Glutamatergic neuron (in vitro differentiated cells): ENCODE measurements around the gene FAM110D. TPM values are rescaled to one million over a fixed set of nuclear protein-coding genes. Genes with fewer than 3 reads are reported as not detected.

Source experiments
- DNase-seq: peaks from one replicate; pipeline ENCODE4 v3.0.0; 2022
- H3K27ac Mint-ChIP-seq: one replicate; pipeline ENCODE4 v1.8.0; 2020; ENCODE audit warnings: mild to moderate bottlenecking, mixed read lengths, inconsistent platforms; ENCODE audit not compliant: unreplicated experiment
- H3K27me3 Mint-ChIP-seq: one replicate; pipeline ENCODE4 v1.8.0; 2020; ENCODE audit warnings: mild to moderate bottlenecking, moderate library complexity, mixed read lengths, inconsistent platforms; ENCODE audit not compliant: unreplicated experiment
- H3K36me3 Mint-ChIP-seq: one replicate; pipeline ENCODE4 v1.8.0; 2020; ENCODE audit warnings: mild to moderate bottlenecking, mixed read lengths, inconsistent platforms; ENCODE audit not compliant: unreplicated experiment
- H3K4me1 Mint-ChIP-seq: one replicate; pipeline ENCODE4 v1.8.0; 2020; ENCODE audit warnings: mild to moderate bottlenecking, low read depth, mixed read lengths, inconsistent platforms; ENCODE audit not compliant: unreplicated experiment
- H3K4me3 Mint-ChIP-seq: one replicate; pipeline ENCODE4 v1.8.0; 2020; ENCODE audit warnings: mild to moderate bottlenecking, mixed read lengths, inconsistent platforms; ENCODE audit not compliant: unreplicated experiment
- H3K9me3 Mint-ChIP-seq: one replicate; pipeline ENCODE4 v1.8.0; 2020; ENCODE audit warnings: mild to moderate bottlenecking, moderate library complexity, mixed read lengths, inconsistent platforms; ENCODE audit not compliant: unreplicated experiment
- CTCF ChIP-seq: fragments of 200-600 bp; sonication (generic); IDR thresholded peaks from one replicate; pipeline ENCODE4 v1.5.0; 2021; ENCODE audit not compliant: partially characterized antibody, unreplicated experiment
- total RNA-seq: library from RNA; stranded (reverse); fragmentation: NEBNext Ultra II Directional; extraction: Animal tissue kit (Norgen Biotek cat#: 25700); gene quantifications from one replicate; pipeline ENCODE4 v1.2.1, GENCODE V29; 2021; ENCODE audit not compliant: unreplicated experiment

The FAM110D gene
- total RNA-seq, 1 donor from 2014 or later: 0.25 TPM

GRCh38 chr1:26189331-26189730 lies 30.5 kb downstream of the FAM110D start:
- Mint-ChIP-seq H3K4me3 (no peak overlapping the region), H3K4me1 (no peaks in the 10 kb centered on the region), H3K9me3 (peaks cover 2% of the 10 kb centered on the region), H3K27me3 (peaks cover 6% of the 10 kb centered on the region), H3K36me3 (peaks cover 4% of the 10 kb centered on the region), H3K27ac (no peak overlapping the region)
- DNase-seq: no peak
- no peak for TF ChIP-seq CTCF

DNA sequence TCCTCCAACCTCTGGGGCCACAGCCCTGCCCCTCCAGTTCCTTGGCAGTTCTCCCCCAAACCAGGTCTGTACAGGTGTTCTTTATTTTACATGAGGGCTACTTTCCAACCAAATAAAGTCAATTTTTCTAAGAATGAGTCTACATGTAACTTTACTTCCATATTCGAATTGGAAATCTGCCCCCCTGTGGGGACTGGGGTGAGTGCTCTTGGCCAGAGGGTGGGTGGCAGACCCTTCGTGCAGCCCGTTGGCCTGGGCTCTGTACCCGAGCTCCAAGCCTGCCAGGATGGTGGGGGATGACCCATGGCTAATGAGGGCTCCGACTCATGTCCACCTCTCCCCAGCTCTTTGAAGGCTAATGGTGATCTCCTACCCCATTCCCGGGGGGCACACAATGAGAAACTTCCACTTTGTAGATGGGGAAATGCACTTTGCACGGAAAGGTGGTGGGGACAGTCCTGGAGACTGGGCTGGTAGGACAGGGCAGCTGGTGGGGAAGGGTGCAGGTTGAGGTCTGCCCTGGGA lies 30.9 kb downstream of the FAM110D start:
- H3K9me3 Mint-ChIP-seq: peaks cover 2% of the 10 kb centered on the region
- DNase-seq: no peak
- peak overlapping the region; percentile 59 for H3K27ac Mint-ChIP-seq
- H3K4me3 Mint-ChIP-seq: no peak overlapping the region
- H3K4me1 Mint-ChIP-seq: no peaks in the 10 kb centered on the region
- peaks cover 4% of the 10 kb centered on the region for H3K36me3 Mint-ChIP-seq
- peaks cover 6% of the 10 kb centered on the region for H3K27me3 Mint-ChIP-seq
- TF ChIP-seq CTCF: no peak

DNA sequence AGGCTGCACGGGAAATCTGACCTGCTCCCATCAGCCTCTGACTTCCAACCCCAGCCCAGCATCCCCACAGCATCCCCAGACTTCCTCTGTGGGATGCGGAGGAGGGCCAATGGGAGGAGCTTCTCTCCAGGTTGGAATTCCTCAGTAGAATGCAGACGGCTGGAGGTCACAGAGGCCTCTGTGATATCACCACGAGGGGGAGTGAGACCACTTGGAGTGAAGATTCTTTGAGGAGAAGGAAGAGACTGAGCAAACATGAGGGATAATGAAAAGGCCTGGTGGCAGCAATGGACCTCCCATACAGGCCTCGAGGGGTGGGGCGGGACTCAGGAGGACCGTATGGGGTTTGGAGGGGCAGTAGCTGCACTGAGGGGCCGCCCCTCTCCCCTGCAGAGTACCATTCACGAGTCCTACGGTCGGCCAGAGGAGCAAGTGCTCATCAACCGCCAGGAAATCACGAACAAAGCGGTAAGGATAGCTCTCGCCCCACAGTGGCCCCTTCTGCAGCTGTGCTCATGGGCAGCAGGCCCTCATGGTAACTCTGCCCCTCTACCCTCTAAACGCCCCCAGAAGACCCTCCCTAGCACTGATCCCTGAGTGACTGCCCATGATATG lies 31.6 kb downstream of the FAM110D start, which contains the start of gene CATSPER4:
CATSPER4 (plus strand) TSS at position 230 of the 615 bp plus-strand sequence; CDS start at position 256, 26 bp downstream.
- peak; percentile 46 for TF ChIP-seq CTCF
- Mint-ChIP-seq H3K9me3 (peaks cover 2% of the 10 kb centered on the region), H3K27me3 (peaks cover 6% of the 10 kb centered on the region), H3K4me3 (no peak within 1 kb of the TSS), H3K36me3 (peaks cover 4% of the 10 kb centered on the region), H3K27ac (peak within 1 kb of the TSS; percentile 59), H3K4me1 (no peaks in the 10 kb centered on the region)
- peak; percentile 46 for DNase-seq

DNA sequence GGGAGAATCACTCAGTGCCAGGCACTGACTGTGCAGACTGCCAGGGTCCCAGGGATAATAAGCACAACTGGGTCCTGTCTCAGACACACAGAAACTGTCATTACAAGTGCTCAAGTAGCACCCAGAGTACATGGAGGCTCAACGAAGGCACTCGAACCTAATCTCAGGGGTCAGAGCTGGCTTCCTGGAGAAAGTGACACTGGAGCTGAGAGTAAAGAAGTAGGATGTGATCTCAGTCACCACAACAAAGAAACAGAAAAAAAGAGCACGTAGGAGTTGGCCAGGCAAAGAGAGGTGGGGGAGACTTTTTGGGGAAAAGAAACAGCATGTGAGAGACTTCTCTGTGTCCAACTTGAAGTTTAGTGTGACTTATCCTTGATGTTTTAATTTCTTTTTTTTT lies 32.9 kb downstream of the FAM110D start:
- no peak for DNase-seq
- no peak for TF ChIP-seq CTCF
- H3K27ac Mint-ChIP-seq: no peak overlapping the region
- peaks cover 4% of the 10 kb centered on the region for H3K36me3 Mint-ChIP-seq
- peaks cover 6% of the 10 kb centered on the region for H3K27me3 Mint-ChIP-seq
- no peaks in the 10 kb centered on the region for H3K4me1 Mint-ChIP-seq
- peaks cover 2% of the 10 kb centered on the region for H3K9me3 Mint-ChIP-seq
- no peak overlapping the region for H3K4me3 Mint-ChIP-seq

DNA sequence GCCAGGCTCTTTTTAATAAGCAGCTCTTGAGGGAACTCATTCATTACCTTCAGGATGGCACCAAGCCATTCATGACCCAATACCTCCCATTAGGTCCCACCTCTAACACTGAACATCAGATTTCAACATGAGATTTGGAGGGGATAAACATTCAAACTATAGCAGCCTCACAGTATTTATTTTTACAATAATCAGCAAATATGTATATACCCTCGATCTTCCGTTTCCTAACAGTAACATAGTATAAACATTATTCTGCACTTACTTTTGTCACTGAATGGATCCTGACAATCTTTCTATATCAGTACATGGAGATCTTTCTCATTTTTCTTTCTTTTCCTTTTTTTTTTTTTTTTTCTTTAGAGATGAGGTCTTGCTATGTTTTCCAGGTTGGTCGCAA lies 36.9 kb downstream of the FAM110D start:
- Mint-ChIP-seq H3K27me3 (peaks cover 4% of the 10 kb centered on the region), H3K36me3 (no peaks in the 10 kb centered on the region), H3K27ac (no peak overlapping the region), H3K4me3 (no peak overlapping the region), H3K4me1 (peaks cover under 1% of the 10 kb centered on the region), H3K9me3 (peaks cover 4% of the 10 kb centered on the region)
- no peak for DNase-seq
- TF ChIP-seq CTCF: no peak
